Neural cell (in vitro differentiated cells): ENCODE measurements around the gene OR6K2. TPM values are rescaled to one million over a fixed set of nuclear protein-coding genes. Genes with fewer than 3 reads are reported as not detected.

Experiments
- H2AFZ ChIP-seq: fragments of 200-600, 300-800 bp; sonication (generic), shearing (Covaris generic); 2 replicates; pipeline ENCODE4 v1.6.0; 2014; ENCODE audit warnings: low read depth, mild to moderate bottlenecking, antibody characterized with exemption, low read length, moderate library complexity
- H3F3A ChIP-seq: fragments of 200-600 bp; shearing (Covaris generic); 2 replicates; pipeline ENCODE4 v1.6.1; 2016; ENCODE audit warnings: mild to moderate bottlenecking, moderate library complexity, mixed read lengths, antibody characterized with exemption, low read length; ENCODE audit not compliant: insufficient read depth, poor library complexity, severe bottlenecking
- H3K27ac ChIP-seq: fragments of 200-600, 300-800 bp; sonication (generic), shearing (Covaris generic); 2 replicates; pipeline ENCODE4 v1.5.1; 2014; ENCODE audit warnings: mild to moderate bottlenecking, low read length, moderate library complexity
- H3K27me3 ChIP-seq: fragments of 300-800, 200-600 bp; sonication (generic), shearing (Covaris generic); 2 replicates; pipeline ENCODE4 v1.6.0; 2014; ENCODE audit warnings: mild to moderate bottlenecking, low read depth, low read length, moderate library complexity; ENCODE audit not compliant: insufficient read depth
- H3K36me3 ChIP-seq: fragments of 300-800, 200-600 bp; sonication (generic), shearing (Covaris generic); 2 replicates; pipeline ENCODE4 v1.5.1; 2014; ENCODE audit warnings: mild to moderate bottlenecking, antibody characterized with exemption, low read length, moderate library complexity; ENCODE audit not compliant: insufficient read depth
- H3K4me2 ChIP-seq: fragments of 300-800, 200-600 bp; sonication (generic), shearing (Covaris generic); 2 replicates; pipeline ENCODE4 v1.6.0; 2014; ENCODE audit warnings: mild to moderate bottlenecking, low read length
- H3K4me3 ChIP-seq: fragments of 300-800, 200-600 bp; sonication (generic), shearing (Covaris generic); 2 replicates; pipeline ENCODE4 v1.5.1; 2014; ENCODE audit warnings: mild to moderate bottlenecking, low read length, moderate library complexity
- H3K79me2 ChIP-seq: fragments of 200-600 bp; shearing (Covaris generic); replicated peaks from 2 replicates; pipeline ENCODE4 v1.6.0; 2014; ENCODE audit warnings: mild to moderate bottlenecking, low read length, moderate library complexity; ENCODE audit not compliant: insufficient read depth
- H3K9ac ChIP-seq: fragments of 300-800, 200-600 bp; sonication (generic), shearing (Covaris generic); 2 replicates; pipeline ENCODE4 v1.6.1; 2016; ENCODE audit warnings: mild to moderate bottlenecking, low read length, mixed read lengths
- H3K9me2 ChIP-seq: fragments of 200-600 bp; shearing (Covaris generic); 2 replicates; pipeline ENCODE4 v1.6.1; 2016; ENCODE audit warnings: mild to moderate bottlenecking, low read length, mixed read lengths; ENCODE audit not compliant: insufficient read depth
- H3K9me3 ChIP-seq: fragments of 200-600, 300-800 bp; sonication (generic), shearing (Covaris generic); 2 replicates; pipeline ENCODE4 v1.6.1; 2016; ENCODE audit warnings: mild to moderate bottlenecking, mixed run types, low read length, moderate library complexity, mixed read lengths
- H4K20me1 ChIP-seq: fragments of 200-600 bp; shearing (Covaris generic); 2 replicates; pipeline ENCODE4 v1.6.1; 2016; ENCODE audit warnings: mild to moderate bottlenecking, mixed run types; ENCODE audit not compliant: insufficient read depth
- CTCF ChIP-seq: fragments of 450-650 bp; IDR thresholded peaks from 2 replicates; pipeline ENCODE4 v1.5.1; 2014; ENCODE audit warnings: antibody characterized with exemption, mild to moderate bottlenecking, moderate library complexity; ENCODE audit not compliant: poor library complexity, severe bottlenecking
- EP300 ChIP-seq: fragments of 450-650 bp; conservative IDR thresholded peaks from 2 replicates; pipeline ENCODE4 v1.6.1; 2014; ENCODE audit warnings: antibody characterized with exemption, mild to moderate bottlenecking, moderate library complexity; ENCODE audit not compliant: poor library complexity, severe bottlenecking
- EZH2 ChIP-seq: fragments of 200-600, 300-800 bp; shearing (Covaris generic), sonication (generic); IDR thresholded peaks from 2 replicates; pipeline ENCODE4 v1.6.1; 2014; ENCODE audit warnings: antibody characterized with exemption, low read length, borderline replicate concordance, mild to moderate bottlenecking; ENCODE audit not compliant: insufficient read depth, poor library complexity, severe bottlenecking
- MXI1 ChIP-seq: fragments of 450-650 bp; conservative IDR thresholded peaks from 2 replicates; pipeline ENCODE4 v1.6.1; 2014; ENCODE audit warnings: antibody characterized with exemption, mild to moderate bottlenecking; ENCODE audit not compliant: poor library complexity, severe bottlenecking
- POLR2AphosphoS5 ChIP-seq: IDR thresholded peaks from 2 replicates; pipeline ENCODE4 v1.6.1; 2012
- RAD21 ChIP-seq: fragments of 450-650 bp; conservative IDR thresholded peaks from 2 replicates; pipeline ENCODE4 v1.6.1; 2014; ENCODE audit warnings: antibody characterized with exemption, mild to moderate bottlenecking, moderate library complexity
- REST ChIP-seq: IDR thresholded peaks from 2 replicates; pipeline ENCODE4 v1.6.1; 2012; ENCODE audit warnings: borderline replicate concordance
- SMC3 ChIP-seq: fragments of 450-650 bp; conservative IDR thresholded peaks from 2 replicates; pipeline ENCODE4 v1.6.1; 2014; ENCODE audit warnings: antibody characterized with exemption, mild to moderate bottlenecking, moderate library complexity; ENCODE audit not compliant: poor library complexity
- TAF1 ChIP-seq: IDR thresholded peaks from 2 replicates; pipeline ENCODE4 v1.6.1; 2012; ENCODE audit warnings: low read depth
- polyA plus RNA-seq: library from polyadenylated mRNA; depleted of rRNA; stranded (reverse); fragments of >200 nt; gene quantifications from 2 replicates; pipeline ENCODE4 v1.2.3, GENCODE V29; 2014

The OR6K2 gene
- polyA plus RNA-seq, 1 donor from 2014 or later: not detected

GRCh38 chr1:158694596-158694995 lies 5.9 kb downstream of the OR6K2 start:
- no peaks in the 10 kb centered on the region for H3K27me3 ChIP-seq
- H3K27ac ChIP-seq: no peak overlapping the region
- H3K4me3 ChIP-seq: no peak overlapping the region
- no peak overlapping the region for H2AFZ ChIP-seq
- H3K79me2 ChIP-seq: no peaks in the 10 kb centered on the region
- no peak overlapping the region for H3K4me2 ChIP-seq
- no peaks in the 10 kb centered on the region for H3K36me3 ChIP-seq
- H4K20me1 ChIP-seq: no peaks in the 10 kb centered on the region
- H3K9ac ChIP-seq: no peak overlapping the region
- H3K9me3 ChIP-seq: no peaks in the 10 kb centered on the region
- H3K9me2 ChIP-seq: no peaks in the 10 kb centered on the region
- TF ChIP-seq REST (no peak), EP300 (no peak), RAD21 (no peak), TAF1 (no peak), POLR2AphosphoS5 (no peak), CTCF (no peak), EZH2 (no peak), SMC3 (no peak)
- H3F3A ChIP-seq: no peaks in the 10 kb centered on the region

- Histone ChIP-seq H3K9me2 (no peaks in the 10 kb centered on the region), H3K79me2 (no peaks in the 10 kb centered on the region), H3K27me3 (no peaks in the 10 kb centered on the region), H3K36me3 (no peaks in the 10 kb centered on the region), H3K4me2 (no peak overlapping the region), H3K4me3 (no peak overlapping the region), H4K20me1 (no peaks in the 10 kb centered on the region), H3K9me3 (no peaks in the 10 kb centered on the region), H3K27ac (no peak overlapping the region), H3K9ac (no peak overlapping the region), H2AFZ (no peak overlapping the region), H3F3A (no peaks in the 10 kb centered on the region)
- no peak for TF ChIP-seq EZH2
- TF ChIP-seq SMC3: no peak
- TF ChIP-seq REST: no peak
- TF ChIP-seq RAD21: no peak
- no peak for TF ChIP-seq EP300
- TF ChIP-seq CTCF: no peak
- no peak for TF ChIP-seq MXI1
- no peak for TF ChIP-seq TAF1
- TF ChIP-seq POLR2AphosphoS5: no peak
Observed at GRCh38 chr1:158692356-158692755, 8.1 kb downstream of the OR6K2 start.
